Breast epithelium (tissue), 3 donors: ENCODE results near the gene CNTNAP1.

Experiments
- POLR2A ChIP-seq: fragments of 450-650 bp; IDR thresholded peaks from one replicate; pipeline ENCODE4 v1.6.1; 2016; ENCODE audit warnings: antibody characterized with exemption, mild to moderate bottlenecking, moderate library complexity
- POLR2AphosphoS5 ChIP-seq, 3 donors: sonication (generic); formaldehyde crosslinking; IDR thresholded peaks; one replicate each; pipeline ENCODE4 v1.6.1; 2017; ENCODE audit warnings: antibody characterized with exemption in 3 of 3
- TF ChIP-seq, protein P1 (sequence below), 3 donors: fragments of 450-650 bp; IDR thresholded peaks; one replicate each; pipeline ENCODE4 v1.5.1; 2016 to 2017; ENCODE audit warnings: antibody characterized with exemption in 3 of 3, mild to moderate bottlenecking in 3 of 3, moderate library complexity in 3 of 3

DNA sequence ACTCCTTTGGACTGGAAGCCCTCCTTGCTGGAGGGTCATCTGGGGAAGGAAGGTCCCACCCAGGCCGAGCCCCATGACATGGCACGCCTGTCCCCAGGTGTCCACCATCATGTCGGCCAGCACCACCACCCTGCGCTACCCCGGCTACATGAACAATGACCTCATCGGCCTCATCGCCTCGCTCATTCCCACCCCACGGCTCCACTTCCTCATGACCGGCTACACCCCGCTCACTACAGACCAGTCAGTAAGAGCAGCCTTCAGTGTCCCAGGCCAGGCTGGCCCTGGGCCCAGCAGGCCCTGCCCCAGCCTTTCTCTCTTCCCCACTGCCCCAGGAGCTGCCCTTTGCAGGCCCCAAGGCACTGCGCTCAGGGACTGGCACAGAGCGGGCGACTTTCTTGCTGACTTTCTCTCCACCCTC lies 16.7 kb upstream of the CNTNAP1 start:
- TF ChIP-seq POLR2A (no peak), POLR2AphosphoS5 (IDR thresholded peaks at IDR 0.05) (no peak)
- TF ChIP-seq, protein P1, sequence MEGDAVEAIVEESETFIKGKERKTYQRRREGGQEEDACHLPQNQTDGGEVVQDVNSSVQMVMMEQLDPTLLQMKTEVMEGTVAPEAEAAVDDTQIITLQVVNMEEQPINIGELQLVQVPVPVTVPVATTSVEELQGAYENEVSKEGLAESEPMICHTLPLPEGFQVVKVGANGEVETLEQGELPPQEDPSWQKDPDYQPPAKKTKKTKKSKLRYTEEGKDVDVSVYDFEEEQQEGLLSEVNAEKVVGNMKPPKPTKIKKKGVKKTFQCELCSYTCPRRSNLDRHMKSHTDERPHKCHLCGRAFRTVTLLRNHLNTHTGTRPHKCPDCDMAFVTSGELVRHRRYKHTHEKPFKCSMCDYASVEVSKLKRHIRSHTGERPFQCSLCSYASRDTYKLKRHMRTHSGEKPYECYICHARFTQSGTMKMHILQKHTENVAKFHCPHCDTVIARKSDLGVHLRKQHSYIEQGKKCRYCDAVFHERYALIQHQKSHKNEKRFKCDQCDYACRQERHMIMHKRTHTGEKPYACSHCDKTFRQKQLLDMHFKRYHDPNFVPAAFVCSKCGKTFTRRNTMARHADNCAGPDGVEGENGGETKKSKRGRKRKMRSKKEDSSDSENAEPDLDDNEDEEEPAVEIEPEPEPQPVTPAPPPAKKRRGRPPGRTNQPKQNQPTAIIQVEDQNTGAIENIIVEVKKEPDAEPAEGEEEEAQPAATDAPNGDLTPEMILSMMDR (IDR thresholded peaks at IDR 0.05), result no peak
